Neural crest cell (in vitro differentiated cells): ENCODE results near the gene CEP89. TPM values are rescaled to one million over a fixed set of nuclear protein-coding genes. Genes with fewer than 3 reads are reported as not detected.

Experiments
- DNase-seq: peaks from one replicate; pipeline ENCODE4 v3.0.0; 2021; ENCODE audit warnings: low read depth, mixed read lengths, low spot score
- H3K27ac Mint-ChIP-seq: one replicate; pipeline ENCODE4 v1.8.0; 2021; ENCODE audit warnings: mild to moderate bottlenecking, mixed read lengths; ENCODE audit not compliant: unreplicated experiment
- H3K27me3 Mint-ChIP-seq: 2 replicates; pipeline ENCODE4 v1.8.0; 2021; ENCODE audit warnings: low read depth, mild to moderate bottlenecking, mixed read lengths
- H3K36me3 Mint-ChIP-seq: 2 replicates; pipeline ENCODE4 v1.8.0; 2021; ENCODE audit warnings: low read depth, mild to moderate bottlenecking, mixed read lengths
- H3K4me1 Mint-ChIP-seq: 2 replicates; pipeline ENCODE4 v1.8.0; 2021; ENCODE audit warnings: mixed read lengths
- H3K4me3 Mint-ChIP-seq: one replicate; pipeline ENCODE4 v1.8.0; 2021; ENCODE audit warnings: mild to moderate bottlenecking, mixed read lengths
- H3K9me3 Mint-ChIP-seq: 2 replicates; pipeline ENCODE4 v1.8.0; 2021; ENCODE audit warnings: mixed read lengths
- total RNA-seq: library from RNA; stranded (reverse); gene quantifications from 2 replicates; pipeline ENCODE4 v1.2.1, GENCODE V29; 2021
- TF ChIP-seq, protein P1 (sequence below): fragments of 200-600 bp; sonication (generic); conservative IDR thresholded peaks from 2 replicates; pipeline ENCODE4 v1.5.0; 2021; ENCODE audit warnings: antibody characterized with exemption, mild to moderate bottlenecking

Gene CEP89
- total RNA-seq, 1 donor from 2014 or later, result 50.8 TPM

DNA sequence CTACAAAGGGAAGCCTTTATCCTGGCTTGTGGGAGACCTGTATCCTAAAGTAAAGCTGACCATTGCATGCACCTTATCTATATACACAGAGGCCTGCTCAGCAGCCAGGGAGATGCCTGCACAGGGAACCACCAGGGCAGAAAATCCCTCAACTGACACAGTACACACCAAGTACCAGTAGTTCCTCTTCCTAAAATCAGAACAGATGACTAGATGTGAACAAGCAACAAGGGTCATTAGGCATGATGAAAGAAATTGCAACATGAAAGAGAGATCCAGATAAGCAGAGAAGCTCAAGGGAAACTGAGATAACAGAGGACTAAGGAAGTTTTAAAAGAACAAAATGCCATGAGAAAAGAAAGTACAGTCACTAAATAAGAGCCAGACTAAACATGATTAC is 62.5 kb downstream of the CEP89 start:
- H3K27me3 Mint-ChIP-seq, result no peaks in the 10 kb centered on the region
- H3K9me3 Mint-ChIP-seq, result peaks cover 2% of the 10 kb centered on the region
- no peak overlapping the region for H3K4me3 Mint-ChIP-seq
- peak overlapping the region; percentile 73 for H3K27ac Mint-ChIP-seq
- H3K36me3 Mint-ChIP-seq, result peaks cover 35% of the 10 kb centered on the region
- TF ChIP-seq, protein P1, sequence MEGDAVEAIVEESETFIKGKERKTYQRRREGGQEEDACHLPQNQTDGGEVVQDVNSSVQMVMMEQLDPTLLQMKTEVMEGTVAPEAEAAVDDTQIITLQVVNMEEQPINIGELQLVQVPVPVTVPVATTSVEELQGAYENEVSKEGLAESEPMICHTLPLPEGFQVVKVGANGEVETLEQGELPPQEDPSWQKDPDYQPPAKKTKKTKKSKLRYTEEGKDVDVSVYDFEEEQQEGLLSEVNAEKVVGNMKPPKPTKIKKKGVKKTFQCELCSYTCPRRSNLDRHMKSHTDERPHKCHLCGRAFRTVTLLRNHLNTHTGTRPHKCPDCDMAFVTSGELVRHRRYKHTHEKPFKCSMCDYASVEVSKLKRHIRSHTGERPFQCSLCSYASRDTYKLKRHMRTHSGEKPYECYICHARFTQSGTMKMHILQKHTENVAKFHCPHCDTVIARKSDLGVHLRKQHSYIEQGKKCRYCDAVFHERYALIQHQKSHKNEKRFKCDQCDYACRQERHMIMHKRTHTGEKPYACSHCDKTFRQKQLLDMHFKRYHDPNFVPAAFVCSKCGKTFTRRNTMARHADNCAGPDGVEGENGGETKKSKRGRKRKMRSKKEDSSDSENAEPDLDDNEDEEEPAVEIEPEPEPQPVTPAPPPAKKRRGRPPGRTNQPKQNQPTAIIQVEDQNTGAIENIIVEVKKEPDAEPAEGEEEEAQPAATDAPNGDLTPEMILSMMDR, result no peak
- no peaks in the 10 kb centered on the region for H3K4me1 Mint-ChIP-seq
- no peak for DNase-seq

DNA sequence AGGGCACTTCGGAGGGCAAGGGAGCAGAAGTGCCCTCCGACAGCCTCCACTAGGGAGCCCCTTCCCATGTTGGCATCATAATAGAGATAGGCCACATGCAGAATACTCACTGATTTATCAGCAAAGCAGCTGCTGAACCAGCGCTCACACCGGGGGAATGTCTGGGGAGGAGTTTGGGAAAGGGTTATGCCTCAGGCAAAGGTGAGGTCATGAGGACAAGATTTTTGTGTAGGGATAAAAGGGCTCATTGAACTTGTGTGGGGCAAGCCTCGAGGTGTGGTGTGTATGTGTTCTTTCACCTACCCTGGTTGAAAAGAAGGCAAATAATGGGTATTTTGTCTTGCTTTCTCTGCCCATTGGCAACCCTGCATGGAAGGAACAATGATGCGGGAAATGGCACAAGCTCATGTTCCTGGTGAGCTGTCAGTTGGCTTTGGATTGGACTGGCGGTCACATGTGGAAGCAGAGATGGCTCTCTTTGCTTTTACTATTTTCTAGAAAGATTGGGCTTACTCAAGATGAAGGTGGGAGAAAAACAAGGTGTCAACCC is 63.0 kb downstream of the CEP89 start:
- no peaks in the 10 kb centered on the region for H3K27me3 Mint-ChIP-seq
- no peak for DNase-seq
- no peak overlapping the region for H3K27ac Mint-ChIP-seq
- H3K36me3 Mint-ChIP-seq, result peaks cover 38% of the 10 kb centered on the region
- TF ChIP-seq, protein P1, result no peak
- peaks cover 2% of the 10 kb centered on the region for H3K9me3 Mint-ChIP-seq
- H3K4me3 Mint-ChIP-seq, result no peak overlapping the region
- no peaks in the 10 kb centered on the region for H3K4me1 Mint-ChIP-seq

DNA sequence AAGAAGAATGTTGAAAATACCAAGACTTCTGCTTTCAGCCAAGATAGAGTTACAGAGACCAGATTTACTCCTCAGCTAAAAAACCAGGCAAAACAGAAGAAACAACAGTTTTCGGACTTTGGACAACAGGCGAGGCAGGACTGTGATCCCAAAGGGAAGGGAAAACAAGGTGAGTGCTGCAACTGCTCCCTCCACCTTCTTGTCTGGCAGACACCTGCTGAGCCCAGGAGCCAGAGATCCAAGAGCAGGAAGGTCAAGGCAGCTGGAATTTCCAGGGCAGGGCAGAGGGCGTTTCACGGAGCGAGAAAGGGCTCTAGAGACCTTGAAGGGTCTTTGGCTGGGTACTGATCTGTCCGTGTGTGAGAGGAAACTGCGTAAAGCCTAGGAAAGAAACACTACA is 69.3 kb downstream of the CEP89 start:
- TF ChIP-seq, protein P1, result no peak
- Mint-ChIP-seq H3K4me1 (no peaks in the 10 kb centered on the region), H3K27me3 (no peaks in the 10 kb centered on the region), H3K4me3 (no peak overlapping the region), H3K36me3 (peaks cover 29% of the 10 kb centered on the region), H3K9me3 (peaks cover 2% of the 10 kb centered on the region), H3K27ac (no peak overlapping the region)
- DNase-seq, result no peak

DNA sequence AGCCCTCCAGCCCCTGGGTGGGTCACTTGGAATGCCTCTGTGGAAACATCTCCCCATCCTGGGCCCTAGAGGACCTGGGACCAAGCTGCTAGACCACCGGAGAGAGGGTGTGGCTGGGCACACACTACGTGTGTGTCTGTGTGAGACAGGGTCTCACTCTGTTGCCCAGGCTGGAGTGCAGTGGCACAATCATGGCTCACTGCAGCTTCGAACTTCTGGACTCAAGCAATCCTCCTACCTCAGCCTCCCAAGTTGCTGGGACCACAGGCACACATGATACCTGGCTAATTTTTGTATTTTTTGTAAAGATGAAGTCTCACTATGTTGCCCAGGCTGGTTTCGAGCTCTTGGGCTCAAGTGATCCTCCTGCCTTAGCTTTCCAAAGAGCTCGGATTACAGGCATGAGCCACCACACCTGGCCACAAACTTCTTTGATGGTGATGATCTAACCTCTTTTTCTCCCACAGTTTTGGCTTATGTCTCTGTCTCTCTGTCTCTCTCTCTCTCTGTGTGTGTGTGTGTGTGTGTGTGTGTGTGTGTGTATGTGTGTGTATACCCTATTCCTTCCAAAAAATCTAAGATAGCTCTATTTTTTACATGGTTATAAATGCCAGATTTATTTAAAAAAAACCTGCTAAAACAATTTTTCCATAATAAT is 70.1 kb downstream of the CEP89 start:
- TF ChIP-seq, protein P1, result no peak
- no peaks in the 10 kb centered on the region for H3K4me1 Mint-ChIP-seq
- peaks cover 2% of the 10 kb centered on the region for H3K9me3 Mint-ChIP-seq
- H3K27ac Mint-ChIP-seq, result peak overlapping the region; percentile 14
- H3K36me3 Mint-ChIP-seq, result peaks cover 32% of the 10 kb centered on the region
- DNase-seq, result no peak
- H3K27me3 Mint-ChIP-seq, result no peaks in the 10 kb centered on the region
- H3K4me3 Mint-ChIP-seq, result no peak overlapping the region

DNA sequence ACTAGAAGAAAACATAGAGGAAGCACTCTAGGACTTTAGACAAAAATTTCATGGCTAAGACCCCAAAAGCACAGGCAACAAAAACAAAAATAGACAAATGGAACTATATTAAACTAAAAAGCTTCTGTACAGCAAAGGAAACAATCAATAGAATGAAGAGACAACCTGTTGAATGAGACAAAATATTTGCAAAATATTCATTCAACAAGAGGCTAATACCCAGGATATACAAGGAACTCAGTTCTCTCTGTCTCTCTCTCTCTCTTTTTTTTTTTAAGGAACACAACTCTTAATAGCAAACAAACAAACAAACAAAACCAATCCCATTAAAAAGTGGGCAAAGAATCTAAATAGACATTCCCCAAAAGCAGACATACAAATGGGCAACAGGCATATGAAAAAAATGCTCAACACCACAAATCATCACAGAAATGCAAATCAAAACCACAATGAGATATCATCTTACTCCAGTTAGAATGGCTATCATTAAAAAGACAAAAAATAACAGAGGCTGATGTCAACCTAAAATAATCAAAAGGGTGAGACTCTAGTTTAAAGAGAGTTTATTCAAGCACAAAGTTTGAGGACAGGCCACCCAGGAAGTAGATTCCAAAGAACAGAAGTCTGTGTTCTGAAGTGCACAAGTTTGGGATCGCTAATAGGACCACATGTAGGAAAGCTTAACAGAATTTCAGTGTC is 75.1 kb downstream of the CEP89 start:
- peaks cover 52% of the 10 kb centered on the region for H3K36me3 Mint-ChIP-seq
- no peaks in the 10 kb centered on the region for H3K4me1 Mint-ChIP-seq
- TF ChIP-seq, protein P1, result no peak
- no peak overlapping the region for H3K4me3 Mint-ChIP-seq
- peaks cover 10% of the 10 kb centered on the region for H3K9me3 Mint-ChIP-seq
- no peak for DNase-seq
- H3K27me3 Mint-ChIP-seq, result no peaks in the 10 kb centered on the region
- no peak overlapping the region for H3K27ac Mint-ChIP-seq
